Activated naive CD4-positive, alpha-beta T cell treated with anti-CD3 and anti-CD28 coated beads, Interleukin-2, amount 10 ng/mL, durations not matched to agents 5 hours and 36 hours (primary cell): ENCODE results near the gene TCP11L1. TPM values are rescaled to one million over a fixed set of nuclear protein-coding genes. Genes with fewer than 3 reads are reported as not detected.

Source experiments
- total RNA-seq, 2 experiments: library from RNA; stranded (reverse); gene quantifications; one replicate each; pipeline ENCODE4 v1.2.3, GENCODE V29; 2021

The TCP11L1 gene, protein sequence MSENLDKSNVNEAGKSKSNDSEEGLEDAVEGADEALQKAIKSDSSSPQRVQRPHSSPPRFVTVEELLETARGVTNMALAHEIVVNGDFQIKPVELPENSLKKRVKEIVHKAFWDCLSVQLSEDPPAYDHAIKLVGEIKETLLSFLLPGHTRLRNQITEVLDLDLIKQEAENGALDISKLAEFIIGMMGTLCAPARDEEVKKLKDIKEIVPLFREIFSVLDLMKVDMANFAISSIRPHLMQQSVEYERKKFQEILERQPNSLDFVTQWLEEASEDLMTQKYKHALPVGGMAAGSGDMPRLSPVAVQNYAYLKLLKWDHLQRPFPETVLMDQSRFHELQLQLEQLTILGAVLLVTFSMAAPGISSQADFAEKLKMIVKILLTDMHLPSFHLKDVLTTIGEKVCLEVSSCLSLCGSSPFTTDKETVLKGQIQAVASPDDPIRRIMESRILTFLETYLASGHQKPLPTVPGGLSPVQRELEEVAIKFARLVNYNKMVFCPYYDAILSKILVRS
- total RNA-seq: 10 to 100 TPM; 11.9 to 12.9 TPM

DNA sequence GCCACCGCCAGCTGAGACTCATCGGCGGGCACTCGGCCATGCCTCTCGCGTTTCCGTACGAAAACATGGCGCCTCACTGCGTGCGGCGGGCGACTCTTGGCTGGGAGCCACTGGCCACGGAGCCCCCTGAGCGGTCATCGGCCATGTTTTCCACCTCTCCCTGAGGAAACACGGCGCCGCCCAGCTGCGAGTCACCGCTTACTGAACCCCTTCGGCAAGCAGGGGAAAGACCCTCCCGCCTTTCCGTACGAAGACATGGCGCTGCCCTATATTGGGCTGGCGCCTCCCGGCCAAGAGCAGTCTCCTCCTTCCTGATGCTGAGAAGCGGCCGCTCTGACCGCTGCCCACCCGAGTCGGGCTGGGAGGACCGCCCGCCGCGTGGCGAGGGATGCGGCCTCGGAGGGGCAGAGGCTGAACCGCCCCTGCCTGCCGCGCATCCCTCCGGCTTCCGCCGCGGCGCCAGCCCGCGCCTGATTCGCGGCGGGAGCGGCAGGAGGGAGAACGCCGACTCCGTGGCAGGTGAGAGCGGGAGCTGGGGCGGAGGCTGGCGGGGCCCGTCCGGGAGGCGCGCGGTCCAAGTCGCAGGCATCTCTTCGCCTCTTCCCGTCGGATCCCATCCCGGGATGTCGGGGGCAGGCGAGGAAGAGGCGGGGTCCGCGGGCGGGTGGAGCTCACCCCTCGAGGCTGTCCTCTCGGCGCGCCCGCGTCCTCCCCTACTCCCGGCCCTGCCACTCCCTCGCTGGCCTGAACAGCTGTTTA is at the start of gene TCP11L1:
Gene TCP11L1, plus strand, starts transcription at position 299 of the 759 bp plus-strand sequence. CDS start 4,202 bp downstream, outside the sequence.

DNA sequence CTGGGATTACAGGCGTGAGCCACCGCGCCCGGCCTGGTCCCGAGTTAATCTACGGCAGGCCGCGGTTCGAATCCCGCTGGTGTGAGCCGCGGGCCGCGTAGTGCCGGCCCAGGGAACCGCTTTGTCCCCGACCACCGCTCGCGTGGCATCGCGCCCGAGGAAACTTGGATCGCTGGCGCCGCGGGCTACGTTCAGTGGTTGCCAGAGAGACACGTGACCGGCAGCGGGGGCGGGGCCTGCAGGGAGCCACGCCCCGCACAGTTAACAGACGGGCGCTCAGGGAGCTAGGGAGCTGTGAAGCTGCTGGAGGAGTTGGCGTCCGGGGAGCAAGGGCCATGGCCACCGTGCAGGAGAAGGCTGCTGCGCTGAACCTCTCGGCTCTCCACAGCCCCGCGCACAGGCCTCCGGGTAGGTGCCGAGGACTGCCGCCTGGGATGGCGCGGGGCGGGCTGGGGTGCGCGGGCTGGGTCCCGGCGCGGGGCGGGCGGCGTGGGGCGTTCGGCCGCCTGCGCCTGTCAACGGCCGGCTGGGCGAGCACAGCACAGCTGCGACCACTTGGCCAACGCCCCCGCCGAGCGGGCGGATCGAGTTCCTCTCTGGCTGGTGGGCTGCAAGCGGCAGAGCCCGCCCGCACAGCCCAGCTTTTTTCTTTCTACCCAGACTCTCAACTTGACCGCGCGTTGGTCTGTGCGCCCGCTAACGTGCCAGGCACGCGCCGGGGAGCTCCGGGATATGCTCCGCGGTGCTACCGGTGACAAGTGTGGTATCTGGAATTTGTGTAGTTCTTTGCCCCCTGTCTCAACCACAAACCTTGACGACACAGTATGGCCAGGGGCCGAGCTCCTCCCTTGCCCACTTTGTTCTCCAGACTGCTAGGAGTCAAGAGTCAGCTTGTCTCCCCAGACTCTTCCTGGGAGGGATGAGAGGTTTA is 23.5 kb upstream of the TCP11L1 start, which contains the start of gene DEPDC7:
Gene DEPDC7, plus strand, starts transcription at position 258 of the 931 bp plus-strand sequence. Its CDS starts 78 bp downstream, at position 336.

Other genes with a start within 250 kb of the TCP11L1 start
- gene CCDC73, start 244.9 kb upstream of the TCP11L1 start, total RNA-seq: not detected
- under 1 TPM; 0.13 to 0.14 TPM for gene PRRG4, start 209.6 kb upstream of the TCP11L1 start, total RNA-seq
- gene QSER1, start 146.8 kb upstream of the TCP11L1 start, total RNA-seq: 10 to 100 TPM; 11.6 to 12.1 TPM
- gene DEPDC7, start 23.7 kb upstream of the TCP11L1 start, total RNA-seq: under 1 TPM; 0.31 to 0.43 TPM
- 10 to 100 TPM; 26.4 to 26.6 TPM for gene CSTF3, start 121.9 kb downstream of the TCP11L1 start, total RNA-seq
- 10 to 100 TPM; 43.0 to 44.3 TPM for gene HIPK3, start 217.8 kb downstream of the TCP11L1 start, total RNA-seq